GM19438 (cell line): ENCODE data around the gene MCF2L.

Experiments
- ATAC-seq: cut with Tn5 transposase; IDR thresholded peaks from one replicate; pipeline ENCODE4 v1.9.1; 2021; ENCODE audit warnings: low read depth; ENCODE audit not compliant: unreplicated experiment

Gene MCF2L

GRCh38 chr13:112942689-112943308 lies 26.2 kb upstream of the MCF2L start:
- peak; percentile 93 for ATAC-seq

GRCh38 chr13:112943309-112944125 lies 25.5 kb upstream of the MCF2L start:
- peak; percentile 43 for ATAC-seq

- ATAC-seq, result no peak
Measured at GRCh38 chr13:112947796-112948195, 21.2 kb upstream of the MCF2L start.

- no peak for ATAC-seq
Measured at GRCh38 chr13:112951674-112952371, 17.2 kb upstream of the MCF2L start.

- no peak for ATAC-seq
Measured at GRCh38 chr13:112952759-112953551, 16.1 kb upstream of the MCF2L start.

- no peak for ATAC-seq
Measured at GRCh38 chr13:112953591-112954487, 15.2 kb upstream of the MCF2L start.

- no peak for ATAC-seq
Measured at GRCh38 chr13:112954488-112955270, 14.3 kb upstream of the MCF2L start.

GRCh38 chr13:112955271-112955937 lies 13.6 kb upstream of the MCF2L start:
- no peak for ATAC-seq

- no peak for ATAC-seq
Measured at GRCh38 chr13:112955956-112956355, 13.1 kb upstream of the MCF2L start.

- ATAC-seq, result no peak
Measured at GRCh38 chr13:112956571-112957294, 12.3 kb upstream of the MCF2L start.

GRCh38 chr13:112957295-112957677 lies 11.7 kb upstream of the MCF2L start:
- no peak for ATAC-seq

- ATAC-seq, result no peak
Measured at GRCh38 chr13:112958127-112958989, 10.7 kb upstream of the MCF2L start.

GRCh38 chr13:112959206-112959605 lies 9.8 kb upstream of the MCF2L start:
- ATAC-seq, result no peak

GRCh38 chr13:112959701-112960542 lies 9.1 kb upstream of the MCF2L start:
- ATAC-seq, result no peak

GRCh38 chr13:112960706-112961105 lies 8.3 kb upstream of the MCF2L start:
- ATAC-seq, result no peak
